Naive thymus-derived CD8-positive, alpha-beta T cell (primary cell): ENCODE results near the gene PDE4B. TPM values are rescaled to one million over a fixed set of nuclear protein-coding genes. Genes with fewer than 3 reads are reported as not detected.
A peak's percentile ranks its signal among the peaks of the same experiment; 100 is the strongest.

Source experiments
- ATAC-seq, 2 donors: fragments of 150-1000 bp; cut with Tn5 transposase in 1 of 2; sonication (Bioruptor Pico), chemical (Tn5 transposase) in 1 of 2; 1 replicate in 1 of 2; 2 replicates in 1 of 2; pipeline ENCODE4 v1.10.0; 2021; ENCODE audit warnings: mild to moderate bottlenecking in 2 of 2, moderate library complexity in 2 of 2
- POLR2A ChIA-PET: fragments of 350-600 bp; sonication (Branson Sonifier 250); formaldehyde crosslinking; loops from one replicate; lab custom pipeline; 2021; ENCODE audit warnings: antibody characterized with exemption; lab: Charles Lee
- DNase-seq, 10 donors: peaks; one replicate each; pipeline versions ENCODE4 v3.0.0 to v3.0.0-alpha.2; 2020 to 2022
- H3K27ac Mint-ChIP-seq, 10 donors: one replicate each; pipeline ENCODE4 v1.8.0; 2020 to 2022; ENCODE audit warnings: mild to moderate bottlenecking in 10 of 10, mixed read lengths in 10 of 10, moderate library complexity in 4 of 10, inconsistent platforms in 1 of 10
- H3K27me3 Mint-ChIP-seq, 5 donors: one replicate each; pipeline ENCODE4 v1.8.0; 2021 to 2022; ENCODE audit warnings: mixed read lengths in 5 of 5
- H3K36me3 Mint-ChIP-seq, 3 donors: one replicate each; pipeline ENCODE4 v1.8.0; 2020 to 2022; ENCODE audit warnings: mixed read lengths in 3 of 3, mild to moderate bottlenecking in 2 of 3, inconsistent platforms in 1 of 3
- H3K4me1 Mint-ChIP-seq, 4 donors: one replicate each; pipeline ENCODE4 v1.8.0; 2021 to 2022; ENCODE audit warnings: mixed read lengths in 4 of 4
- H3K4me3 Mint-ChIP-seq, 10 donors: one replicate each; pipeline ENCODE4 v1.8.0; 2020 to 2022; ENCODE audit warnings: mild to moderate bottlenecking in 10 of 10, mixed read lengths in 10 of 10, moderate library complexity in 6 of 10, inconsistent platforms in 1 of 10
- H3K9me3 Mint-ChIP-seq, 9 donors: one replicate each; pipeline ENCODE4 v1.8.0; 2020 to 2022; ENCODE audit warnings: mixed read lengths in 9 of 9, mild to moderate bottlenecking in 3 of 9, inconsistent platforms in 1 of 9, moderate library complexity in 1 of 9
- polyA plus RNA-seq, 3 donors: library from polyadenylated mRNA; unstranded; fragments of 300-500 nt; fragmentation: Illumina TruSeq; gene quantifications; one replicate each; pipeline ENCODE4 v1.2.3, GENCODE V29; 2021
- total RNA-seq, 8 experiments: library from RNA in 2 of 8; stranded (reverse) in 2 of 8; gene quantifications; one replicate each; pipeline ENCODE4 v1.2.3 and lab custom pipeline; 2021 to 2026

The PDE4B gene
- total and polyA plus RNA-seq, 5 experiments from 2014 or later: 27.4 to 35.2 (median 31.9) TPM

DNA sequence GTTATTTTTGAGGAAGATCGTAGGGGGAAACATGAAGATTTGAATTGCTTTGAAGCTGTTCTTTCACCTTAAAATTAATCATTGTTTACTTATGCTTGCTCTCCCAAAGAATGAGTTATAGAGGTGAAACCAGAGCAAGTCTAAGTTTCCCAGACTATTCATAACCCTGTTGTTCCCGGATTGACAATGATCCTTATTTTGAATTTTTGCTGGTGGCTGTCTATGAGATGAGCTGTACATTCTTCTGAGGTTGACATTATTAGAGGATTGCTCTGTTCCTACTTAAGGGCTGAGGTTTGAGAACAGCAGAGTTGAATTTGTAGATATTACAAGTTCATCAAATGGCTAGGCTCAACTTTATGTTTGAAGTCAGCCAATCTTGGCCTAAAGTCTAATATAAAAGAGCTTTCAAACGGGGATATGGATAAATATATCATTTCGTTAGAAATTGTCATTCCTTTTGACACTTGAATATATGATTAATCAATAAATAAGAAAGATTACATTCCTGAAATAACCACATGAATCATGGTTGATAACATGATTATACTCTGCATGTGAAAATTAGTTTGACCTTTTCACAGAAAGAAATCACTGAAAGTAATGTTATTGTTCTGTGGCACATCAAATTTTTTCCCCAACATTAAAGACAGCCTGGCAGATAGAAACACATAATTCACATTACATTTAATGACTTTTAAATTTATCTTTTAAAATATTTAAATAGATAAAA is 19.1 kb upstream of the PDE4B start:
- H3K27me3 Mint-ChIP-seq: peaks cover 3 to 15% (median 7%) of the 10 kb centered on the region in 5 donors
- no peak overlapping the region for H3K27ac Mint-ChIP-seq
- ATAC-seq (no peak), DNase-seq (no peak)
- H3K4me3 Mint-ChIP-seq: no peak overlapping the region
- peaks cover 0 to 14% (median 3%) of the 10 kb centered on the region in 9 donors for H3K9me3 Mint-ChIP-seq
- POLR2A ChIA-PET: no interaction called here
- H3K4me1 Mint-ChIP-seq: no peaks in the 10 kb centered on the region
- peaks cover 0 to 8% (median 0%) of the 10 kb centered on the region in 3 donors for H3K36me3 Mint-ChIP-seq

GRCh38 chr1:65788762-65789161 is 3.9 kb upstream of the PDE4B start:
- Mint-ChIP-seq H3K36me3 (no peaks in the 10 kb centered on the region), H3K4me3 (no peak overlapping the region), H3K27ac (no peak overlapping the region), H3K9me3 (peaks cover 0 to 23% (median 16%) of the 10 kb centered on the region in 9 donors), H3K4me1 (peaks cover 0 to 6% (median 4%) of the 10 kb centered on the region in 4 donors), H3K27me3 (peaks cover 12 to 36% (median 27%) of the 10 kb centered on the region in 5 donors)
- POLR2A ChIA-PET: no interaction called here
- ATAC-seq (no peak), DNase-seq (no peak)

GRCh38 chr1:65791396-65791795 is 1.3 kb upstream of the PDE4B start:
- Mint-ChIP-seq H3K4me3 (no peak overlapping the region), H3K36me3 (no peaks in the 10 kb centered on the region), H3K4me1 (peaks cover 0 to 9% (median 4%) of the 10 kb centered on the region in 4 donors), H3K9me3 (peaks cover 0 to 23% (median 16%) of the 10 kb centered on the region in 9 donors), H3K27me3 (peaks cover 19 to 62% (median 36%) of the 10 kb centered on the region in 5 donors), H3K27ac (no peak overlapping the region)
- POLR2A ChIA-PET: no interaction called here
- DNase-seq (no peak), ATAC-seq (no peak)

DNA sequence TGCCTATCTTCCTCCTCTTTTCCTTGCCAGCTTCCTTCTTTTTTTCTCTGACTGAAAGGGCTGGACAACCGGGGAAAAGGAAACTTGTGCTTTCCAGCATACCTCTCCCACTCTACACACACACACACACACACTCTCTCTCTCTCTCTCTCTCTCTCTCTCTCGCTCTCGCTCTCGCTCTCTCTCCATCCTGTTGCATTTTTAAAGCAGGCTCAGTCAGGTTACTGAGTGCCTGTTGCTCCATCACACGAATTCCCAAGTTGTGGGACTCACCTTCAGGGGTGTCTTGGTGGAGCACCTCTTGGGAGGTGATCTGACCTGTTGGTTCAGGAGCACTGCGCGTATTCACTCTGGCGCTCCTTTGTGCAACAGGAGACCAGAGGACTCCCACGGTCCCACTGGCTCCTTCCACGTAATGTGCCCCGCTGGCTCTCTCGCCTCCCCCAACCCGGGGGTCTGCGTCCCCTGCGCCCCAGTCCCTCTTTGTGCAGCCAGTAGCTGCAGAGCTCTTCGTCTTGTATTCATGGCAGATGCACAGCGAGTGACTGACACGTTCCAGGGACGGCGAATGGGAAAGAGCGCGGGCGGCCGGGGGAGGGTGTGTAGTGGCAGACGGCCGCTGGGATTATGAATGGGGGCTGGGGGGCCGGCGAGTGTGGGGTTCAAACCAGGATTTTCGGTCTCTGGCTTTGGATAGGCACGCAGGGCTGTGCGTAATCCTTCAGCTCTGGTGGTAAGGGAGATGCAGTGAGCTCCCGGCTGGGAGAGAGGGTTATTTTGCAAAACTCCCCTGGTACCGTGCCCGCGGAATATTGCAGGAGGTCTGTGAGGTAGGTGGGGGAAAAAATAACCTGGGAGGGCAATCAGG is 660 bp upstream of the PDE4B start:
- peak overlapping the region in 1 of 10 donors; percentile 43 for H3K4me3 Mint-ChIP-seq
- ATAC-seq (no peak), DNase-seq (no peak)
- H3K27me3 Mint-ChIP-seq: peaks cover 19 to 63% (median 38%) of the 10 kb centered on the region in 5 donors
- no peaks in the 10 kb centered on the region for H3K36me3 Mint-ChIP-seq
- H3K9me3 Mint-ChIP-seq: peaks cover 0 to 23% (median 16%) of the 10 kb centered on the region in 9 donors
- H3K4me1 Mint-ChIP-seq: peaks cover 0 to 9% (median 4%) of the 10 kb centered on the region in 4 donors
- POLR2A ChIA-PET: no interaction called here
- H3K27ac Mint-ChIP-seq: no peak overlapping the region

DNA sequence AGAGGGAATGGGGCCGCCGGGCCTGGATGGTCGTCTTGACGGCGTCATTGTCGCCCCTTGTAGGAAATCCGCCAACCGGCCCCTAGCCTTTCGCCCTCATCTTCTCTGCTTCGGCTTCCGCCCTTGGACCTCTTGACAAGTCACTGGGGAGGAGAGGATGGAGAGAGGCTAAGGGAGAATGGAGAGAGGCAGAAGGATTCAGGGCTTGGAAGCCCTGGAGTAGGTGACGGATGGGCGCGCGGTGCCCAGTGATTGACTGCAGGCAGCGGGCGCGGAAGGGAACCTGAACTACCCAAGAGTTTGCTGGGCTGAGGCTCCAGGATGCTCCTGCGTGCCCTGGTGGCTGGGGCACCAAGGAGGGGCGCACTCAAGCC is 651 bp downstream of the PDE4B start:
- POLR2A ChIA-PET: no interaction called here
- peaks cover 0 to 23% (median 10%) of the 10 kb centered on the region in 9 donors for H3K9me3 Mint-ChIP-seq
- peak in 1 of 10 donors; percentile 0 for DNase-seq
- H3K4me1 Mint-ChIP-seq: peaks cover 0 to 9% (median 4%) of the 10 kb centered on the region in 4 donors
- peaks cover 24 to 63% (median 38%) of the 10 kb centered on the region in 5 donors for H3K27me3 Mint-ChIP-seq
- ATAC-seq: no peak
- H3K36me3 Mint-ChIP-seq: no peaks in the 10 kb centered on the region
- H3K4me3 Mint-ChIP-seq: no peak overlapping the region
- no peak overlapping the region for H3K27ac Mint-ChIP-seq

- DNase-seq: no peak
- peaks cover 0 to 9% (median 4%) of the 10 kb centered on the region in 4 donors for H3K4me1 Mint-ChIP-seq
- no peak for ATAC-seq
- H3K27ac Mint-ChIP-seq: no peak overlapping the region
- H3K9me3 Mint-ChIP-seq: peaks cover 0 to 4% (median under 1%) of the 10 kb centered on the region in 9 donors
- no peak overlapping the region for H3K4me3 Mint-ChIP-seq
- peaks cover 22 to 64% (median 38%) of the 10 kb centered on the region in 5 donors for H3K27me3 Mint-ChIP-seq
- H3K36me3 Mint-ChIP-seq: no peaks in the 10 kb centered on the region
- POLR2A ChIA-PET: no interaction called here
These were observed 2.6 kb downstream of the PDE4B start for GRCh38 chr1:65795311-65795710.

DNA sequence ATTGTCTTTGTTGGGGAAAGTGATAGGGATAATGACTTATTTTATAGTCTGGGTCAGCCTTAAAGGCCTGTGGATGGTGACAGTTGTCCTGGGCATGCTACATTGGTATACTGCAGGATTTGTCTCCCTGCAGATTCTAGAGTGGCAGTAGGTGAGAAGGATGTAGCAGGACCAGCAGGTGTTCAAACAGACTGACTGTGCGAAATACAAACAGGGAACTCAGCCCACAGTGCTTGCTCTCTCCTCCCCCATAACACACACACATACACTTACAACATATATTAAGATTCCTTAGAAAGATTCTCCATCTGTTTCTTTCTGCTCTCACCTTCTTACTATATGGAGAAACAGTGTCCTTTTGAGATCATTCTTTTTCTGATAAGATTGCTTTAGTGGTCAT is 6.9 kb downstream of the PDE4B start:
- no peaks in the 10 kb centered on the region for H3K36me3 Mint-ChIP-seq
- ATAC-seq: no peak
- no peak for DNase-seq
- H3K4me3 Mint-ChIP-seq: no peak overlapping the region
- H3K27ac Mint-ChIP-seq: no peak overlapping the region
- H3K4me1 Mint-ChIP-seq: no peaks in the 10 kb centered on the region
- H3K27me3 Mint-ChIP-seq: peaks cover 8 to 41% (median 15%) of the 10 kb centered on the region in 5 donors
- POLR2A ChIA-PET: no interaction called here
- no peaks in the 10 kb centered on the region for H3K9me3 Mint-ChIP-seq

- DNase-seq: no peak
- no peak overlapping the region for H3K27ac Mint-ChIP-seq
- POLR2A ChIA-PET: no interaction called here
- H3K4me1 Mint-ChIP-seq: no peaks in the 10 kb centered on the region
- no peak for ATAC-seq
- H3K36me3 Mint-ChIP-seq: no peaks in the 10 kb centered on the region
- H3K27me3 Mint-ChIP-seq: peaks cover 4 to 43% (median 12%) of the 10 kb centered on the region in 5 donors
- H3K4me3 Mint-ChIP-seq: no peak overlapping the region
- H3K9me3 Mint-ChIP-seq: peaks cover 0 to 2% (median 0%) of the 10 kb centered on the region in 9 donors
These were observed 11.9 kb downstream of the PDE4B start for GRCh38 chr1:65804584-65804983.

GRCh38 chr1:65812065-65812464 is 19.4 kb downstream of the PDE4B start:
- no peaks in the 10 kb centered on the region for H3K36me3 Mint-ChIP-seq
- no peak overlapping the region for H3K27ac Mint-ChIP-seq
- peaks cover 0 to 4% (median 1%) of the 10 kb centered on the region in 4 donors for H3K4me1 Mint-ChIP-seq
- peaks cover 0 to 2% (median 0%) of the 10 kb centered on the region in 9 donors for H3K9me3 Mint-ChIP-seq
- POLR2A ChIA-PET: no interaction called here
- ATAC-seq: no peak
- H3K4me3 Mint-ChIP-seq: no peak overlapping the region
- DNase-seq: no peak
- peaks cover 6 to 26% (median 11%) of the 10 kb centered on the region in 5 donors for H3K27me3 Mint-ChIP-seq

DNA sequence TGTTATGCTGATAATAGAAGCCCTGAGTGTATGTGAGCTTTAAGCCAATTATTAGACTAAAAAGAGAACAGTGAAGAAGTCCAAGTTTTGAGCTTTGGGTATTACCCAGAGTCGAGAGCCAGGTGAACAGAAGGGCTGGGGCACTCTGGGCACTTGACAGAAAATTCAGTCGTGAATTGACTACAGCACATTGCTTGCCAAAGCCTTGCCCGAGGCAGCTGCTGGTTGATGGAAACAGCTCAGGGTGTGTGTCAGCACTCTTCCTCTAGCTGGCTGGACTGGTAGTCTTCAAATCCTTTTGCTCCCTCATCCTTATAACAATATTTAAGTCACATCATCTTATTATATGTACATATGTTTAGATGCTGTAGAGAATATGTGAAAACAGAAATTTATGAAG is 21.3 kb downstream of the PDE4B start:
- Mint-ChIP-seq H3K27me3 (peaks cover 0 to 18% (median 5%) of the 10 kb centered on the region in 5 donors), H3K9me3 (no peaks in the 10 kb centered on the region), H3K4me1 (peaks cover 0 to 4% (median 1%) of the 10 kb centered on the region in 4 donors), H3K4me3 (no peak overlapping the region), H3K27ac (no peak overlapping the region), H3K36me3 (no peaks in the 10 kb centered on the region)
- ATAC-seq (no peak), DNase-seq (no peak)
- POLR2A ChIA-PET: no interaction called here

- H3K27me3 Mint-ChIP-seq: peaks cover 0 to 20% (median 5%) of the 10 kb centered on the region in 5 donors
- no peak overlapping the region for H3K27ac Mint-ChIP-seq
- DNase-seq (no peak), ATAC-seq (no peak)
- peaks cover 0 to 4% (median 1%) of the 10 kb centered on the region in 4 donors for H3K4me1 Mint-ChIP-seq
- POLR2A ChIA-PET: no interaction called here
- H3K36me3 Mint-ChIP-seq: no peaks in the 10 kb centered on the region
- no peak overlapping the region for H3K4me3 Mint-ChIP-seq
- no peaks in the 10 kb centered on the region for H3K9me3 Mint-ChIP-seq
These were observed 22.1 kb downstream of the PDE4B start for GRCh38 chr1:65814752-65815151.

GRCh38 chr1:65817891-65818290 is 25.2 kb downstream of the PDE4B start:
- H3K4me1 Mint-ChIP-seq: no peaks in the 10 kb centered on the region
- no peak for DNase-seq
- no peaks in the 10 kb centered on the region for H3K9me3 Mint-ChIP-seq
- no peak overlapping the region for H3K4me3 Mint-ChIP-seq
- no peak for ATAC-seq
- H3K27me3 Mint-ChIP-seq: peaks cover 0 to 18% (median 5%) of the 10 kb centered on the region in 5 donors
- no peaks in the 10 kb centered on the region for H3K36me3 Mint-ChIP-seq
- H3K27ac Mint-ChIP-seq: no peak overlapping the region
- POLR2A ChIA-PET: no interaction called here

GRCh38 chr1:65818966-65819365 is 26.3 kb downstream of the PDE4B start:
- H3K27ac Mint-ChIP-seq: no peak overlapping the region
- H3K4me1 Mint-ChIP-seq: no peaks in the 10 kb centered on the region
- POLR2A ChIA-PET: no interaction called here
- DNase-seq: no peak
- H3K36me3 Mint-ChIP-seq: no peaks in the 10 kb centered on the region
- peaks cover 2 to 19% (median 10%) of the 10 kb centered on the region in 5 donors for H3K27me3 Mint-ChIP-seq
- ATAC-seq: no peak
- H3K4me3 Mint-ChIP-seq: no peak overlapping the region
- H3K9me3 Mint-ChIP-seq: peaks cover 0 to 5% (median 0%) of the 10 kb centered on the region in 9 donors
